Measurements from ENCODE around the gene LMO4. TPM values are rescaled to one million over a fixed set of nuclear protein-coding genes. Genes with fewer than 3 reads are reported as not detected.

Gene LMO4
- total RNA-seq, 1 experiment from 2014 or later = 53.8 TPM

GRCh38 chr1:87379306-87379705 is 50.6 kb downstream of the LMO4 start:
- no peaks in the 10 kb centered on the region for H3K36me3 ChIP-seq (ENCODE audit: control insufficient read depth, insufficient read depth, low read length)
- Mint-ChIP-seq H3K27me3 (ENCODE audit: insufficient read depth, unreplicated experiment) (no peaks in the 10 kb centered on the region), H3K4me3 (ENCODE audit: unreplicated experiment) (no peak overlapping the region), H3K27ac (ENCODE audit: unreplicated experiment) (no peak overlapping the region), H3K9me3 (ENCODE audit: unreplicated experiment) (peaks cover 17% of the 10 kb centered on the region), H3K36me3 (ENCODE audit: insufficient read depth, unreplicated experiment) (no peaks in the 10 kb centered on the region), H3K4me1 (ENCODE audit: low read depth, unreplicated experiment) (no peaks in the 10 kb centered on the region)
- intact Hi-C loops (cut with micrococcal nuclease; ENCODE audit: unreplicated experiment) = no loop called here
- TF ChIP-seq CTCF (IDR thresholded peaks at IDR 0.05; ENCODE audit: insufficient read depth in 1 of 2, low read depth in 1 of 2, low read length in 1 of 2, severe bottlenecking in 1 of 2, unreplicated experiment in 1 of 2) = no peak
- H3K4me3 ChIP-seq (ENCODE audit: low read depth, low read length) = no peak overlapping the region
- DNase-seq = no peak
- ChIA-PET CTCF (no interaction called here), POLR2A (no interaction called here)
- no peaks in the 10 kb centered on the region for H3K4me1 ChIP-seq
- no TSS peak for BruUV-seq (replicated peaks)
- H3K9me3 ChIP-seq = no peaks in the 10 kb centered on the region
- no peaks in the 10 kb centered on the region for H3K27me3 ChIP-seq (replicated peaks; ENCODE audit: control insufficient read depth, insufficient read depth, low read length)

DNA sequence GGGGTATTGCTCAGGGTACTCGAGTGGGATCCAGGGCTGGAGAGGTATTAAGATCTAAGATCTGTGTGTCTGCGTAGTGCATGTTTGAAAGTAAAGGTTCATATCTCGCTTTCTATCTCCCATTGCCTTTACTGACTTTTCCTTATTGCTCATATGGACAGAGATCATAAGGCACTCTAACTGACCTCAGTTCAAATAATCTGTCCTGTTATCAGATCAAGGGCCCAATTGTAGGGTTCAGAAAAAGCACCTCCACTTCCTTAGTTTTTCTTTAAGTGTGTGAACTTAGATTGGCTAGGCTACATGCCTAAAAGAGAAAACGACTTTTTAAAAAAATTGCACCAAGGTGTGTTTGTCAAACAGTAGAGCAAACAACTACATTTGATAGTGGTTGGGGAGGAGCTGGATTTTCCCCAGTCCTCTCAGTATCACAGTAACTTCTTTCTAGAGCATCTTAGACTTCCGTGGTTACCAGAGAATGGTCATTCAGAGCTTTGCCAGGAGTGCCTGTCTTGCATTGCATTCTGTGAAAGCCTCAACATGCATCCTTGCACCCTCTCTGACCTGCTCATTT is 57.6 kb downstream of the LMO4 start:
- H3K36me3 Mint-ChIP-seq (ENCODE audit: insufficient read depth, unreplicated experiment) = no peaks in the 10 kb centered on the region
- BruUV-seq (replicated peaks) = no TSS peak
- Histone ChIP-seq H3K4me1 (no peaks in the 10 kb centered on the region), H3K36me3 (ENCODE audit: control insufficient read depth, insufficient read depth, low read length) (no peaks in the 10 kb centered on the region), H3K27me3 (replicated peaks; ENCODE audit: control insufficient read depth, insufficient read depth, low read length) (no peaks in the 10 kb centered on the region), H3K4me3 (ENCODE audit: low read depth, low read length) (no peak overlapping the region), H3K9me3 (no peaks in the 10 kb centered on the region)
- H3K4me1 Mint-ChIP-seq (ENCODE audit: low read depth, unreplicated experiment) = no peaks in the 10 kb centered on the region
- H3K27me3 Mint-ChIP-seq (ENCODE audit: insufficient read depth, unreplicated experiment) = no peaks in the 10 kb centered on the region
- H3K9me3 Mint-ChIP-seq (ENCODE audit: unreplicated experiment) = peaks cover 14% of the 10 kb centered on the region
- H3K27ac Mint-ChIP-seq (ENCODE audit: unreplicated experiment) = no peak overlapping the region
- no peak for DNase-seq
- no peak overlapping the region for H3K4me3 Mint-ChIP-seq (ENCODE audit: unreplicated experiment)
- no peak for TF ChIP-seq CTCF (IDR thresholded peaks at IDR 0.05; ENCODE audit: insufficient read depth in 1 of 2, low read depth in 1 of 2, low read length in 1 of 2, severe bottlenecking in 1 of 2, unreplicated experiment in 1 of 2)
- ChIA-PET POLR2A (no interaction called here), CTCF (no interaction called here)
- intact Hi-C loops (cut with micrococcal nuclease; ENCODE audit: unreplicated experiment) = no loop called here

GRCh38 chr1:87388411-87388810 is 59.7 kb downstream of the LMO4 start:
- Mint-ChIP-seq H3K36me3 (ENCODE audit: insufficient read depth, unreplicated experiment) (no peaks in the 10 kb centered on the region), H3K4me3 (ENCODE audit: unreplicated experiment) (no peak overlapping the region), H3K4me1 (ENCODE audit: low read depth, unreplicated experiment) (no peaks in the 10 kb centered on the region), H3K27me3 (ENCODE audit: insufficient read depth, unreplicated experiment) (no peaks in the 10 kb centered on the region), H3K27ac (ENCODE audit: unreplicated experiment) (no peak overlapping the region), H3K9me3 (ENCODE audit: unreplicated experiment) (peaks cover 14% of the 10 kb centered on the region)
- no peak overlapping the region for H3K4me3 ChIP-seq (ENCODE audit: low read depth, low read length)
- no peak for DNase-seq
- no peaks in the 10 kb centered on the region for H3K4me1 ChIP-seq
- POLR2A ChIA-PET = no interaction called here
- no peaks in the 10 kb centered on the region for H3K27me3 ChIP-seq (replicated peaks; ENCODE audit: control insufficient read depth, insufficient read depth, low read length)
- H3K9me3 ChIP-seq = no peaks in the 10 kb centered on the region
- CTCF ChIA-PET = no interaction called here
- no peaks in the 10 kb centered on the region for H3K36me3 ChIP-seq (ENCODE audit: control insufficient read depth, insufficient read depth, low read length)
- BruUV-seq (replicated peaks) = no TSS peak
- intact Hi-C loops (cut with micrococcal nuclease; ENCODE audit: unreplicated experiment) = no loop called here
- TF ChIP-seq CTCF (IDR thresholded peaks at IDR 0.05; ENCODE audit: insufficient read depth in 1 of 2, low read depth in 1 of 2, low read length in 1 of 2, severe bottlenecking in 1 of 2, unreplicated experiment in 1 of 2) = no peak
